Measurements from ENCODE around the gene ABHD16B. TPM values are rescaled to one million over a fixed set of nuclear protein-coding genes. Genes with fewer than 3 reads are reported as not detected.

The ABHD16B gene
- total and polyA plus RNA-seq, 2 of the 13 experiments (the other 11 are each of a cell fraction or from before 2014, with no cell fraction given) = not detected

DNA sequence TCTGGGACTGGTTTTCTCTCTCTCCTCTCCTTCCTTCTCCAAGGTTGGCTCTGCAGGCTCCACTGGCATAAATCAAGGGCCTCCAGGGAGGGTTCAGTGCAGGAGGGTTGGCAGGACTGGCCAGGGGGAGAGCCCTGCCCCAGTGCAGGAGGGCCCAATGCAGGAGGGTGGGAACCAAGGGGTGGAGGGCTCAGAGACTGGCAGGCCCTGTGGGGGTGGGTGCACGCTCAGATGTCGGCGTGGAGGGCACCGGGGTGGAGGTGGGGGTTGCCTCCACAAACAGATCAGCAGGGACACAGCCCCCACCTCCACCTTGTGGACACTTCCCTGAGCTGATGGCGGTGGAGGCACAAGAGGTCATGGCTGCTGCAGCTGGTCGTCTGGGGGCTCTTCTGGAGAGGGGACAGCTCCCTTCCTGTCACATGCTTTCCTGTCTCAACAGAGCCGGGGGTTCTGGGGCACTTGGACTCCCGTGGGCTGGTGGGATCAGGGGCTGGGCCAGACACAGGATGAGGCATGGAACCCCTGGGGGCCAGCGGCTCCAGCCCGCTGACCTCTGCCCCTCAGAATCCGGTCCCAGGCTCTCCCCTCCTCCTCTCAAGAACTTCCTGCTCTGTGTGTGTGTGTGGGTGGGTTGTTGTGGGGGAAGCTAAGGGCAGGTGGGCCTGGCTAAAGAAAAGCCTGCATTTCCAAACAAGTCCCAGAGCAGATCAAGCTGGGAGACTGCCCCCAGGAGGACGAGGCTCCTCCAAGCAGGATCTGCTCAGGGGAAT, 2.7 kb upstream of the ABHD16B start (continued):
- peak; percentile 27; the same call in 1 of the 2 replicates for TF ChIP-seq FUBP1 (CRISPR knock-in tag; IDR thresholded peaks at IDR 0.05; ENCODE audit: borderline replicate concordance)
- no peak for TF ChIP-seq ZNF335 (CRISPR knock-in tag; IDR thresholded peaks at IDR 0.05)
- no peak for TF ChIP-seq ZNF333 (CRISPR knock-in tag; IDR thresholded peaks at IDR 0.05; ENCODE audit: borderline replicate concordance)
- peak; percentile 80 for TF ChIP-seq NR2F2 (IDR thresholded peaks at IDR 0.05; ENCODE audit: borderline replicate concordance, low read depth)
- TF ChIP-seq EED (CRISPR knock-in tag; IDR thresholded peaks at IDR 0.05) = peak; percentile 87; the same call in 1 of the 2 replicates
- 0 out of 2 replicates have a peak, but pooled peaks have one; percentile 38 for TF ChIP-seq ZNF263 (CRISPR knock-in tag; IDR thresholded peaks at IDR 0.05)
- 0 out of 2 replicates have a peak, but pooled peaks have one; percentile 63 for TF ChIP-seq PCBP1 (IDR thresholded peaks at IDR 0.05; ENCODE audit: borderline replicate concordance, low read depth, low read length)
- no peak; the same call in 1 of the 2 replicates for TF ChIP-seq TOE1 (CRISPR knock-in tag; IDR thresholded peaks at IDR 0.05)
- no peak for TF ChIP-seq IKZF1 (IDR thresholded peaks at IDR 0.05)
- no peak for TF ChIP-seq MAZ (IDR thresholded peaks at IDR 0.05; ENCODE audit: borderline replicate concordance, low read depth, low read length)
- TF ChIP-seq MAZ (CRISPR knock-in tag; IDR thresholded peaks at IDR 0.05; ENCODE audit: low read depth) = peak; percentile 93; the same call in 1 of the 2 replicates
- TF ChIP-seq, protein P1, sequence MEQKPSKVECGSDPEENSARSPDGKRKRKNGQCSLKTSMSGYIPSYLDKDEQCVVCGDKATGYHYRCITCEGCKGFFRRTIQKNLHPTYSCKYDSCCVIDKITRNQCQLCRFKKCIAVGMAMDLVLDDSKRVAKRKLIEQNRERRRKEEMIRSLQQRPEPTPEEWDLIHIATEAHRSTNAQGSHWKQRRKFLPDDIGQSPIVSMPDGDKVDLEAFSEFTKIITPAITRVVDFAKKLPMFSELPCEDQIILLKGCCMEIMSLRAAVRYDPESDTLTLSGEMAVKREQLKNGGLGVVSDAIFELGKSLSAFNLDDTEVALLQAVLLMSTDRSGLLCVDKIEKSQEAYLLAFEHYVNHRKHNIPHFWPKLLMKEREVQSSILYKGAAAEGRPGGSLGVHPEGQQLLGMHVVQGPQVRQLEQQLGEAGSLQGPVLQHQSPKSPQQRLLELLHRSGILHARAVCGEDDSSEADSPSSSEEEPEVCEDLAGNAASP (CRISPR knock-in tag; IDR thresholded peaks at IDR 0.05; ENCODE audit: borderline replicate concordance) = peak; percentile 82; the same call in 1 of the 2 replicates
- TF ChIP-seq SATB2 (CRISPR knock-in tag; IDR thresholded peaks at IDR 0.05) = 0 out of 2 replicates have a peak, but pooled peaks have one; percentile 45
- no peak for TF ChIP-seq ZFAT (CRISPR knock-in tag; conservative IDR thresholded peaks at IDR 0.05)
- TF ChIP-seq TSC22D2 (CRISPR knock-in tag; IDR thresholded peaks at IDR 0.05; ENCODE audit: borderline replicate concordance) = no peak
- no peak for TF ChIP-seq ZNF841 (CRISPR knock-in tag; IDR thresholded peaks at IDR 0.05; ENCODE audit: borderline replicate concordance)
- no peak for TF ChIP-seq SIN3B (IDR thresholded peaks at IDR 0.05; ENCODE audit: low read length)
- TF ChIP-seq, protein P2, sequence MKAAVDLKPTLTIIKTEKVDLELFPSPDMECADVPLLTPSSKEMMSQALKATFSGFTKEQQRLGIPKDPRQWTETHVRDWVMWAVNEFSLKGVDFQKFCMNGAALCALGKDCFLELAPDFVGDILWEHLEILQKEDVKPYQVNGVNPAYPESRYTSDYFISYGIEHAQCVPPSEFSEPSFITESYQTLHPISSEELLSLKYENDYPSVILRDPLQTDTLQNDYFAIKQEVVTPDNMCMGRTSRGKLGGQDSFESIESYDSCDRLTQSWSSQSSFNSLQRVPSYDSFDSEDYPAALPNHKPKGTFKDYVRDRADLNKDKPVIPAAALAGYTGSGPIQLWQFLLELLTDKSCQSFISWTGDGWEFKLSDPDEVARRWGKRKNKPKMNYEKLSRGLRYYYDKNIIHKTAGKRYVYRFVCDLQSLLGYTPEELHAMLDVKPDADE (CRISPR knock-in tag; IDR thresholded peaks at IDR 0.05) = no peak
- TF ChIP-seq SRF (IDR thresholded peaks at IDR 0.05; ENCODE audit: low read depth, low read length) = no peak
- TF ChIP-seq MLXIP (CRISPR knock-in tag; IDR thresholded peaks at IDR 0.05; ENCODE audit: borderline replicate concordance) = no peak

All from HepG2 (cell line).